Activated CD8-positive, alpha-beta memory T cell treated with anti-CD3 and anti-CD28 coated beads for 36 hours (primary cell): ENCODE measurements around the gene MANBA. TPM values are rescaled to one million over a fixed set of nuclear protein-coding genes. Genes with fewer than 3 reads are reported as not detected.
"Not testable (repeated sequence)": the region's sequence is repeated elsewhere in the genome, so short reads cannot be mapped to it uniquely, and the experiment has no call there.

Experiments used
- CTCF ChIA-PET: fragments of 350-600 bp; sonication (Branson Sonifier 250); formaldehyde crosslinking; loops from one replicate; lab custom pipeline; 2021; ENCODE audit warnings: antibody characterized with exemption; lab: Charles Lee
- POLR2A ChIA-PET: fragments of 350-600 bp; sonication (Branson Sonifier 250); formaldehyde crosslinking; loops from one replicate; lab custom pipeline; 2021; ENCODE audit warnings: antibody characterized with exemption; lab: Charles Lee
- total RNA-seq, 2 experiments: library from RNA; stranded (reverse); gene quantifications; one replicate each; pipeline ENCODE4 v1.2.3, GENCODE V29; 2021

Gene MANBA
- total RNA-seq, 2 experiments from 2014 or later: 7.3 to 8.4 TPM

DNA sequence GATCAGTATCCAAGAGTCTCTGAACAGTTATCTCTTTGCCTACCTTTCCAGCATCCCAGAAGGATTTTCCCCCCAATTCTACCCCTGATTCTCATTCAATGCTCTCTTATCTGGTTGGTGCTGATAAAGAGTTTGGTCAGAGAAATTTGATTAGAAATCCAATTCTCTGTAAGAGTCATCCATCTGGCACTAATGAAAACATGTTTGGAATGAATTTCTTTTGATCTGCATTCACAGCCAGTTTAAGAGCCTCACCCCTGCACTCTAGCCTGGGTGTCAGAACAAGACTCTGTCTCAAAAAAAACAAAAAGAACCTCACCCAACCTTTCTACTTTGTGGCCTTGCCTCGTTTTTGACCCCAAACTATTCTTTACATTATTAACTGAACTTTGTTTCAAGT, 122.1 kb downstream of the MANBA start:
- POLR2A ChIA-PET: no interaction called here
- CTCF ChIA-PET: no interaction called here

DNA sequence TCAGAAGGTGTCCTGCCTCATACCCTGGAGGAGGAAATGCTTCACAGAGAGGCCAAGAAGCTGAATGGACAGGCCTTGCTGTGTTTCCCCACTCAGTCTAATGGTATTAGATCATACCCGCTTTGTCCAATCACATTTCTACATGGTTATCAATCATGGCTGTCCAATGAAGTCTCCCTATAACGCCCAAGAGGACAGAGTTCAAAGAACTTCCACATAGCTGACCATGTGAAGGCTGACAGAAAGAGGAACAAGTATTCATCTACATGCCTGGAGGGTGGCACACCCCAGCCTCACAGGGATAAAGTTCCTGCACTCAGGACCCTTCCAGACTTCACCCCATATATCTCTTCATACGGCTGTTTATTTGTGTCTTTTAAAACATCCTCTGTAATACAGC, 123.4 kb downstream of the MANBA start:
- ChIA-PET CTCF (no interaction called here), POLR2A (no interaction called here)

DNA sequence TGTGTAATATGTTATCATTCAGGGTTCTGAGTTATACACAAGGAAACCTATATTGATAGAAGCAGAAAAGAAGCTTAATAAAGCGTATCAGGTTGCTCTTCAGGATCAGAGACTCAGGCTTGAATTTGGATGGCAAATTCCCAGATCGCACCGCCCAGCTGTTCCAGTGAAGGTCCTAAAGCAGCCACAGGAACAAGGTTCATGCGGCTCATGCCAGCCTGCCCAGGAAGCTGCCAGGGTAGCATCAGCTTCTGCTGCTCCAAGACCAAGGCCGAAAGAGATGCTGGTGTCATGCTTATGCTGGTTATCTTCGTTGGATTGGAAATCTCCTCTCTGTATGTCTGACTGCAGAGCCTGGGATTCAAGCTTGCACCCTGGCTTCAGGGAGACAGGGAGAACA, 127.7 kb downstream of the MANBA start:
- POLR2A ChIA-PET: no interaction called here
- CTCF ChIA-PET: interaction anchor here (0.8 kb wide), 1 partner anchor 202 kb away, joined by 3 read pairs; no protein-coding TSS in a partner anchor

DNA sequence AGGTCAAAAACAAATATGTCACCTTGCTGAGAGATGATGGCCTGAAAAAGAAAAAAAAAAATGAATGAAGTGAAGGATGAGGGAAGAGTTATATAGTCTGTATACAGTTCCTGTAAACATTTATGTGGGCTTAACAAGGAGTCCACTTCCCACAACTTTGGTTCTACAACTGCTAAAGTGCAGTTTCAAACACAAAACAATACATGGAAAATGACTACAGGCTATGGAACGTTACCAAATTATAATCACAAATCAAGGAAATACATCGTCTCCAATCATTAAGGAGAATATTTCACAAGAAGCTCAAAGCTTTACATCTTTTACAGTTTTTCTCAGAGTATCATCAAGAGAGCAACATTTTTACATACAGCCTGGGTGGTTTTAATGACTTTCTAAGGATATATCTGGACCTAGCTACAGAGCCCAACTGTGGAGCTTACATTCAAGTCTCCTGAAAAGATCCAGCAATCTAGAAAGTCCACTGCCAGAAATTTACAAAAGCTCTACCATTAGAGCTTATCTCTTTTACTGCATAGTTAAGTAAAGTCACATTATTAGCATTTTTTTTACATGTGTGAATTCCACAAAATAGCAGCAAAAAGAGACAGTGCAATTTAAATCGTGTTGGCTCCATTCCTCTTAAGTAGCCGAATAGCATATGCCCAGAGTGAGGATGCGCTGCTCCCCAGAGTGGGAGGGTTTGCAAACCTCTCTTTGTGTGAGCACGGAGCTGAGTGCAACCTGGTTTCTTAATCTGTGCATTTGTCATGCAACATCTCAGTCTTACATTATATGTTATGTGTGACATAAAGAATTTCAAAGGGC, 128.3 kb downstream of the MANBA start:
- CTCF ChIA-PET: interaction anchor here (0.8 kb wide), 1 partner anchor 202 kb away, joined by 3 read pairs; no protein-coding TSS in a partner anchor
- POLR2A ChIA-PET: interaction anchor here (0.5 to 0.6 kb wide), 2 partner anchors 202 to 1286 kb away, joined by 4 to 9 read pairs; no protein-coding TSS in a partner anchor

DNA sequence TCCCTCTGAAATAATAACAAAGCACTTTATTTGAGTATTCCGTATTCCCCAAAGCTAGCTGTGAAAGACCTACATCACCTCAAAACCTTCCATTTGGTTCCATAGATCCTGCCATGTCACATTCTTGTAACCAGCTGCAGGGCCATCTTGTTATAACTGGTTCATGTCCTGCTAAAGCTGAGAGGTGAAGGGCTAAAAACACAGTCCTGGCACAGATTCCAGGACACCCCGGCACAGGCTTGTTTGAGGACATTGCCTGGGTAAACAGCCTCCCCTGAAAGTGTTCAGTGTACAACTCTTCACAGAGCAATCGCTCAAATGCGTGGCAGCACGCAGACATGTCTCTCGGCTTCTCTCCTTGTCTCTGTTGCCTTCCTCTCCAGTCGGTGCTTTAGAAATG, 129.2 kb downstream of the MANBA start:
- ChIA-PET POLR2A (interaction anchor here (0.6 kb wide), 1 partner anchor 1285 kb away, joined by 4 read pairs; no protein-coding TSS in a partner anchor), CTCF (no interaction called here)

DNA sequence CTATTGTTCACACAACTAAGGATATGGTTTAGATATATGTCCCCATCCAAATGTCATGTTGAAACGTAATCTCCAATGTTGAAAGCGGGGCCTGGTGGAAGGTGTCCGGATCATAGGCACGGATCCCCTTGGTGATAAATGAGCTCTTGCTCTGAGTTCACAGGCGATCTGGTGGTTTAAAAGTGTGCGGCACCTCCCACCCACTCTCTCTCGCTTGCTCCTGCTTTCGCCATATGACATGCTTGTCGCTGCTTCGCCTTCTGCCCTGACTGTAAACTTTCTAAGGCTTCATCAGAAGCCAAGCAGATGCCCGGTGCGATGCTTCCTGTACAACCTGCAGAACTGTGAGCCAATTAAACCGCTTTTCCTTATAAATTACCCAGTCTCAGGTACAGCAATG, 131.1 kb downstream of the MANBA start:
- POLR2A ChIA-PET: no interaction called here
- CTCF ChIA-PET: no interaction called here

DNA sequence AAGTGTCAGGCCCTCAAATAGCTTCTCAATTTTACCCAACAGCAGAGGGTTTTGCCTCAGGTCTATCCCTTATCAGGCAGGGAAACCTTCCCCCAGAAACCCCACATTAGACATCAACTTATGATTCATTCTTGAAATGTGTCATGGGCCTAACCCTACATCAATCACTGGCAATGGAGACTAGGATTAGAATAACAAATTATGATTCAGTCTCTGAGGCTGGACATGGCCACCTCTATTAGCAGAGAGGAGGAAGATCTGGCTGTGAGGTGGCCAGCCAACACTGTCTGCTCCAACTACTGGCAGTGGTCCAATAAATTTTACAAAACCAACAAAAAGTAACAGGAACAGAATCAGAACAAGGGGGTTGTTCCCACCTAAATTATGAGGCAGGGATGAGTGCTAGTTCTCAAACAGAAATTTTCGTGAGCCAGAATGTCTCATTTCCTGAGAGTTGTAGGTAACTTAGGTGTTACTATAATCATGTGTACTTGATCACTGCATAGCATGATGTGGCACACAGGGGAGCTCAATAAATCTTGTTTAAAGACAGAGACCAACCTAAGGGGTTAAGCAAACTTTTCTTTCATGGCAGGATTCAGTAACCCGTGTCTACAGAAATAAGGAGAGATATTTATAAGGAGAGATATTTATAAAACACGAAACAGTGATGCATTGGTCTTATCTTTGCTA, 132.8 kb downstream of the MANBA start:
- POLR2A ChIA-PET: interaction anchor here (0.5 to 1.4 kb wide), 4 partner anchors 127 to 200 kb away, joined by 3 to 4 read pairs (median 3); partner anchors contain the start of gene UBE2D3

DNA sequence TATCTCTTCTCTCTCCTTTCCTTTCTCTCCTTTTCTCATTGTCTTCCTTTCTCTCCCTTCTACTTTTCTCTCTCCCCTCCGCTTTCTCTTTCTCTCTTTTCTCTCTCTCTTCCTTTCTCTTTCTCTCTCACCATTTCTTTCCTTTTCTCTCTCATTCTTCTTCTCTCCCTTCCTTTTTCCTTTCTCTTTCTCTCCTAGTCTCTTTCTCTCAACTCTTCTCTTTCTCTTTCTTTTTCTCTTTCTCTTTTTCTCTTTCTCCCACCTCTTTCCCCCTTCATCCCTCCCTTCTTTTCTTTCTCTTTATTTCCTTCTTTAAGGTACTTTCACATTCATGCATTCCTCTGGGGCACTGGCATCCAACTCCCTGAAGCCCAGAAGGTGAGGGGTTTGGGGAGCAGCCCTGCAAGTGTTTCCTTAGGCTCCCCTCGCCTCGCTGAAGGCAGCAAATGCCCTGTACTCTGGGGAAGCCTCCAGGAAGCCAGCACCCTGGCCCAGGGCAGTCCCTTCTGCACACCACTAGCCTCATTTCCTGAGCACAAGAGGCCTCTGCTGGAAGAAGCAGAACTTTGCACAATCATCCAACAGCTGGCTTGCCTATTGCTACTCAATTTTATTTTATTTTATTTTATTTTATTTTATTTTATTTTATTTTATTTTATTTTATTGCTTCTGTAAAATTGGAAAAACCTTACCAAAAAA, 135.4 kb downstream of the MANBA start:
- ChIA-PET CTCF (interaction anchor here (0.7 to 2.8 kb wide), 3 partner anchors 12 to 177 kb away, joined by 3 to 10 read pairs (median 4); no protein-coding TSS in a partner anchor), POLR2A (interaction anchor here (0.6 kb wide), 1 partner anchor 32 kb away, joined by 3 read pairs; no protein-coding TSS in a partner anchor)

More for the DNA sequence above, 132.8 kb downstream of the MANBA start:
- CTCF ChIA-PET: interaction anchor here (0.6 to 1.5 kb wide), 7 partner anchors 19 to 404 kb away, joined by 3 to 7 read pairs (median 3); partner anchors contain the start of gene NFKB1

DNA sequence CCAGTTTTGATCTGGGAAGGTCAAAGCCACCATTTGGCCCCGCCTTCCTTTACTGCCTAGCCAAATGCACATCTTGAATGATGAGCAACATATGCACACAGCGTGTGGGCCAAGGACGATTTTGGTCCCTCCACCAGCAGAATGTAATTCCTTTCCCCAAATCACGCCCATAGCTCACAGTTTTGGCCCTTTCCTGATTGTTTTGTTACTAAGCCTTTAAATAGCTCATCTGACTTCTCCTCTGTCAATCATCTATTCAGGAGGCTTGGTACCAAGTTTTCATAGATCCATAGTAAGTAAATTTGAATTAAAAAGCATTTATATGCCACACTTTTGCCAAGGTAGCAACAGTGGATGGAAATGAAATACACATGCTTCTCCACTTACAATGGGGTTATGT, 136.3 kb downstream of the MANBA start:
- POLR2A ChIA-PET: no interaction called here
- CTCF ChIA-PET: interaction anchor here (1.1 to 2.8 kb wide), 3 partner anchors 12 to 193 kb away, joined by 3 to 10 read pairs (median 3); no protein-coding TSS in a partner anchor

DNA sequence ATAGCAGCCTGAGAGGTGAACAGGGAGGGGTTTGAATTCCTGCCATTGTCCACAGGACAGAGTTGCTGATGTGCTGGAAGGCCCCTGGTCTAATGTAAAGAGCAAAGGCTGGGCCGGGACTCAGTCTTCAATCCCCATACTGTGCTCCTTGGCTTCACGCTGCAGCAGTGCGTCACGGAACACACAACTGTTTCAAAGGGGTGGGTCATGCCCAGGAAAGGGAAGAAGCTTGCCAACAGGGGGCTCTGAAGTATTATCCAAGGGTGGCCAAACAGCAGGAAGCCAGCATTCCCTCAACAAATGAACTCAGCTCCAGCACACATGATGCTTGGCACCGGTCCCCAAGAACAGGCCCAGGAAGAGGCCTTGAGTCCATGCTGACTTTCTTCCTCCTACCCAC, 137.1 kb downstream of the MANBA start:
- ChIA-PET CTCF (interaction anchor here (1.5 kb wide), 1 partner anchor 13 kb away, joined by 3 read pairs; no protein-coding TSS in a partner anchor), POLR2A (no interaction called here)

DNA sequence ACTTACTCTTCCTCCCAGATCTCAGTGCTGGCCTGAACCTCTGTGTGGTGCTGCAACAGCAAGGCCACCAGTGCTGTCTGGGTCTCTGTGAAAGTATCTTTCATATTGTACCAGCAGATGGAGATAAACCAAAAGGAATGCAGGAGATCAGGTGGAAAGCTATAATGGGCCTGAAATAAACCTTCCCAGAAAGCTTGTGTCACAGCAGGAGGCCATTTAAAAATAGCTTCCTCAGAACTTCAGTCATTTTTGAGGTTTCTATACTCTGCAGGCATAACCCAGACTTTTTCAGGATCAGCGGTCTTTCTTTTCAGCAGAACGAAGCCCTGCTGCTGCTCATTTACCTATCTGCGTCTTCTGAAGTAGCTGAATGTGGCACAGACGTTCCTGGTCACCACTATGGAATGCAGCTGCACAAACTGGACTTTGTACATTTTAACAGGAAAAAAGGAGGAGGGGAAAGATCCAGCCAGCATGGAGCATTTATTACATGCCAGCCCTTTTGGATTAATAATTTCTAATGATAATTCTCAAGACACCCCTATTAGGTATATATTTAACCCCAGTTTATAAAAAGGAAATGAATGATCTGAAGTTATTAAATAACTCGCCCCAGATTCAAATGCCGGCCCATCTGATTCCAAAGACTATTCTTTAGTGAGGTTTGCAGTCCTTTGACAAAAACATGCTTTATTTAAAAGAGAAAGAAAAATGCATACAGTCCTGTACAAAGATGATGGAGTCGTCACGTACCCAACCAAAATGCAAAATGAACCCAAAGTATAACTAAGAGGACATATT, 139.9 kb downstream of the MANBA start:
- ChIA-PET CTCF (interaction anchor here (0.5 kb wide), 1 partner anchor 1601 kb away, joined by 3 read pairs; no protein-coding TSS in a partner anchor), POLR2A (interaction anchor here (0.6 to 1.6 kb wide), 2 partner anchors 10 to 398 kb away, joined by 3 to 4 read pairs; no protein-coding TSS in a partner anchor)

DNA sequence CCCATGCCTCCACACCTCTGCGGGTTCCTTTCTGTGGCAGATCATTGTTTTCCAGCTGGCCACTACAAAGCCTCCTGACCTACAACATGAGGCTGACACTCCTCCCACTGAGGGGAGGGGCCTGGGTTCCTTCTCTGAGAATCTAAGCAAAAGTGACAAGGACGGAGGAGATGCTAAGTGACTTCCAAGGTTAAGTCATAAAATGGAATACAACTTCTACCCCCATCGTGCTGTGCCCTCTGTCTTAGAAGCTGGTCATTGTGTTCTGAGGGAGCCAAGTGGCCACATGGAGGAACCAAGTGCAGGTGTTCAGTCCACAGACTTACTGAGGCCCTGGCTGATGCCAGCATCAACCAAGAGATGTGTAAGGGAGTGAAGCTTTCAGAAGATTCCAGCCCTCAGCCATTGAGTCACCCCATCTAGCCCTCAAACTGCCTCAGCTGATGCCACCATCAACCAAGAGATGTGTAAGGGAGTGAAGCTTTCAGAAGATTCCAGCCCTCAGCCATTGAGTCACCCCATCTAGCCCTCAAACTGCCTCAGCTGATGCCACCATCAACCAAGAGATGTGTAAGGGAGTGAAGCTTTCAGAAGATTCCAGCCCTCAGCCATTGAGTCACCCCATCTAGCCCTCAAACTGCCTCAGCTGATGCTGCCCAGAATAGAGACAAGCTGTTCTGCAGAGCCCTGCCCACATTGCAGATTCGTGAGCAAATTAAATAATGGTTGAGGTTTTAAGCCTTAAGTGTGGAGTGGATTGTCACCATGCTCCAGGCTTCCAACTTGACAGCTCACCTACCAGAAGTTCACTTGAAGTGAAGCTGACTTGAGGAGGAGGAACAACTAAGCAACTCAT, 140.8 kb downstream of the MANBA start:
- CTCF ChIA-PET: not testable (repeated sequence)
- POLR2A ChIA-PET: interaction anchor here (0.5 to 1.6 kb wide), 3 partner anchors 9 to 399 kb away, joined by 3 to 6 read pairs (median 4); no protein-coding TSS in a partner anchor

DNA sequence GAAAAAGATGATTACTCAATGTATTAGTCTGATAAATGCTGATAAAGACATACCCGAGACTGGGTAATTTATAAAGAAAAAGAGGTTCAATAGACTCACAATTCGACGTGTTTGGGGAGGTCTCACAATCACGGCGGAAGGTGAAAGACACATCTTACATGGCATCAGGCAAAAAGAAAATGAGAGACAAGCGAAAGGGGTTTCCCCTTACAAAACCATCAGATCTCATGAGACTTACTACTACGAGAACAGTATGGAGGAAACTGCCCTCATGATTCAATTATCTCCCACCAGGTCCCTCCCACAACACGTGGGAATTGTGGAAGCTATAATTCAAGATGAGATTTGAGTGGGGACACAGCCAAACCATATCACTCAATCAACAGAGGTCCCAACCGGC, 141.7 kb downstream of the MANBA start:
- POLR2A ChIA-PET: not testable (repeated sequence)
- CTCF ChIA-PET: interaction anchor here (0.9 to 1.2 kb wide), 2 partner anchors 12 to 481 kb away, joined by 3 read pairs; partner anchors contain the start of gene BDH2

DNA sequence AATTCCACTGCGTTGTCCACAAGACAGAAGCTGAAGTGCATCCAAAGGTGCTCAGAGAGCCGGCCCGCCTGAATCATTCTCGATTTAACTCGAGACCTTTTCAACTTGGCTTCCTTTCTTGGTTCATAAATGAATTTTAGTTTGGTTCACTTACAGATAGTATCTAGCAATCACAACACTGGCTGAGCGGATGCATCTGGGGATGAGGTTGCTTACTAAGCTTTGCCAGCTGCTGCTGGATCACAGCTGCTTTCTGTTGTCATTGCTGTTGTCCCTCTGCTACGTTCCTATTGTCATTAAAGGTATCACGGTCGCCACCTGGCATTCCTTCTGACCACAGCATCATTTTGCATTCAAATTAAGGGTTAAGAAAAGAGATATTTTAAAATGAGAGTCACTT, 144.1 kb downstream of the MANBA start:
- ChIA-PET CTCF (interaction anchor here (0.7 kb wide), 1 partner anchor 167 kb away, joined by 4 read pairs; no protein-coding TSS in a partner anchor), POLR2A (interaction anchor here (0.6 kb wide), 1 partner anchor 490 kb away, joined by 13 read pairs; no protein-coding TSS in a partner anchor)

DNA sequence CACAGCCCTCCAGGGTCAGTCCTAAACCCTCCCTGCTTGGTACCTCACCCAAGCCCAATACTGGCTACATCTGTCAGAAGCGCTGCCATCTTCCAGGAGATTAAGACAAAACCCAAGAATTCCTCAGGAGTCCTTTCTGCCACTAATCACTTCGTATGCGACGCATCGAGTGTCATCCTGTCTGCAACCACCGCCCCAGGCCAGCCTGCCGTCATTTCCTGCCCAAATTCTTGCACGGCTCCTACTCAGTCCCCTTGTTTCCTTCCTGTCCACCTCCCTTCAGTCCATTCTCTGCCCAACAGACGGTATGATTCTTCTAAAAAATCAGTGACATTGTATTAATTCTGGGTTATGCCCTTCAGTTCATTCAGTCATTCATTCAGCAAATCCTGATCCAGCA, 146.0 kb downstream of the MANBA start:
- ChIA-PET POLR2A (no interaction called here), CTCF (no interaction called here)

DNA sequence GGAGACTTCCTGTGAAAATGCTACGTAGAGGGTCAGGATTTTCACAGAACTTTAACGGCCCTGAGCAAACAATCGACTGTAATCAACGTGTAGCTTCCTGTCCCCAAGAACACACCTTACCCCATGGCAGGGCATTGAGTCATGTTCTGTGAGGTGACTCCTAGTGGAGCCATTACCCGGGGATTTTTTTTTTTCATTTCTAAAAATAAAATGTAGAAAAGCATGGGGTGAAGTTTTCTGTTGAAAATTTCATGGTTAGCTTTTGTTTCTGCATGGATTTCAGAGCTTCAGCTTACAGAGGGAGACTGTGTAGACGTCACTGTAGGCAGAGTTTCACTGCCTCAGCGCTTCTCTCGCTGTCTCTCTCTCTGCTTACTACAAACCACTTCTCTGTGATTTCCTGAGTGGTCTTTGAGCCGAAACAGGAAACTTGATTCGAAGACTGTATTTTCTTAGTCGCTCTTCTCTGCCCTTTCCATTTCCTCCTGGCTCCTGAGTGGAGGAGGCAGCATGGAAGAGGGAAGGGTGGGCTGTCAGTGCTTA, 147.9 kb downstream of the MANBA start:
- ChIA-PET POLR2A (interaction anchor here (0.7 to 1.1 kb wide), 3 partner anchors 9 to 84 kb away, joined by 3 to 4 read pairs (median 3); no protein-coding TSS in a partner anchor), CTCF (interaction anchor here (0.8 to 1.1 kb wide), 5 partner anchors 13 to 270 kb away, joined by 3 to 6 read pairs (median 3); no protein-coding TSS in a partner anchor)
